ENCODE results near the gene CMTM7.

- TF ChIP-seq, protein P1, sequence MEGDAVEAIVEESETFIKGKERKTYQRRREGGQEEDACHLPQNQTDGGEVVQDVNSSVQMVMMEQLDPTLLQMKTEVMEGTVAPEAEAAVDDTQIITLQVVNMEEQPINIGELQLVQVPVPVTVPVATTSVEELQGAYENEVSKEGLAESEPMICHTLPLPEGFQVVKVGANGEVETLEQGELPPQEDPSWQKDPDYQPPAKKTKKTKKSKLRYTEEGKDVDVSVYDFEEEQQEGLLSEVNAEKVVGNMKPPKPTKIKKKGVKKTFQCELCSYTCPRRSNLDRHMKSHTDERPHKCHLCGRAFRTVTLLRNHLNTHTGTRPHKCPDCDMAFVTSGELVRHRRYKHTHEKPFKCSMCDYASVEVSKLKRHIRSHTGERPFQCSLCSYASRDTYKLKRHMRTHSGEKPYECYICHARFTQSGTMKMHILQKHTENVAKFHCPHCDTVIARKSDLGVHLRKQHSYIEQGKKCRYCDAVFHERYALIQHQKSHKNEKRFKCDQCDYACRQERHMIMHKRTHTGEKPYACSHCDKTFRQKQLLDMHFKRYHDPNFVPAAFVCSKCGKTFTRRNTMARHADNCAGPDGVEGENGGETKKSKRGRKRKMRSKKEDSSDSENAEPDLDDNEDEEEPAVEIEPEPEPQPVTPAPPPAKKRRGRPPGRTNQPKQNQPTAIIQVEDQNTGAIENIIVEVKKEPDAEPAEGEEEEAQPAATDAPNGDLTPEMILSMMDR (IDR thresholded peaks at IDR 0.05; ENCODE audit: low read depth, low read length): no peak
- TF ChIP-seq MYC (IDR thresholded peaks at IDR 0.05; ENCODE audit: low read depth, low read length) (no peak), POLR2A (IDR thresholded peaks at IDR 0.05; ENCODE audit: extremely low read depth, insufficient read length) (no peak), MAX (IDR thresholded peaks at IDR 0.05; ENCODE audit: low read depth, low read length) (no peak)
Measured at GRCh38 chr3:32438596-32439344, 47.1 kb downstream of the CMTM7 start.
